ENCODE measurements around the gene GRID1.

The GRID1 gene

GRCh38 chr10:86162696-86163400, 203.7 kb downstream of the GRID1 start:
- no peak for DNase-seq

DNA sequence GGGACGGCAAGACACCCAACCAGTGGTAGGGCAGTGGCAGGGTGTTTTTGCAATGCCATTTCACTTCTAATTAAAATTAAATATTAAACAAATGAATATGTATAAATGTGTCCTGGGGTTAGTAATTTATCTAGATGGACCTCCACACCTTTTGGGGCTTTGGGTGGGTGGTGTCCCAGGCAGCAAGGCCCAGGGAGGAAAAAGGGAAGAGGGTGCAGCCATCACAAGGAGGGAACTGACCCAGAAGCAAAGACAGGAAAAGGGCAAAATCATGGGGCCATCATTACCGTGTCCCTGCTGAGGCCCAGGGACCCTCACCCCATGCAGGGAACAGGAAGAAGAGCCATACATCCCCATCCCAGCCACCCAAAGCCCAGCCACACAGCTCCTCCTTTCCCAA, 204.6 kb downstream of the GRID1 start:
- DNase-seq: no peak

DNA sequence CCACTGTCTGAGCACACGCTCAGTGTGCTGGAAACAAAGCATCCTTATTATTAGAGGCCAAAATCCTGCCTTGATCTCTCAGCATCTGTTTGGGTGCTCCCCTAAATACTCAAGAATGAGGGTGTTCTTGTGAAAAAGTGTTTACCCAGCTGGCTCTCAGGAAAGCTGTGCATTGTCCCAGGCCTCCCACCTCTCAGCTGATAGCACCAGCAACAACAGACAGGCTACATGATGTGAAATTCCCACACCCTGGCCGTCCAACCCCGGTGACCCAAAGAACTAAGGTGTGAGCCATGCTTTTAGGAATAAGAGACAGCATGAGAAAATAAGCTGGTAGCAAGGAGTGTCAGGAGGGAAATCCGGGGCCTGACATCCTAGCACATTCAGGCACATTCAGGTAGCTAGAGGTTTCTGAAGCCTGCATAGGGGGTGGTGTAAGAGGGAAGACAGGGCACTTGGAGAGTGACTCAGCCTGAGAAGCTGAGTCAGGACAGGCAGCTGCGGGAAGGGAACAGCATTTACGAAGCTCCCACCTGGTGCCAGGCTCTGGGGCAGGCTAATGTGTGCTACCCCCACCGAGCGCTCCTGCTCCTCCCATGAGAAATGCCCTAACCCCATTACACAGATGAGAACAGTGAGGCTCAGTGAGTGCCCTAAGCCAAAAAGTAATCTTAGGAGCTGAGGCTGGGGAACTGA, 205.6 kb downstream of the GRID1 start:
- no peak for DNase-seq

DNA sequence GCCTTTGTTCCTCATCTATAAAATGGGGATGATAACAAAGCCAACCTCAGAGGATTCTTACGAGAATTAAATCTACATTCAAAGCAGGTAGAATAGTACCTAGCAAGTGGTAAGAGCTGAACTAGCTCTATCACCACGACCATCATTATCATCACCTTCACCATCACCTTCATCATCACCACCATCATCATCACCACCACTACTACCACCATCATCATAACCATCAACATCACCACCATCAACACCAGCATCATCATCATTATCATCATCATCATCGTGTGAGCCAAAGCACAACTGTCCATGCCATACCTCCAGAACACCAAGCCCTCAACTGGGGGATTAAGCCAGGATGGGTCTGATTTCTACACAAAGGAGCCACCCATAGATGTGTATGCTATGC, 206.8 kb downstream of the GRID1 start:
- DNase-seq: no peak

DNA sequence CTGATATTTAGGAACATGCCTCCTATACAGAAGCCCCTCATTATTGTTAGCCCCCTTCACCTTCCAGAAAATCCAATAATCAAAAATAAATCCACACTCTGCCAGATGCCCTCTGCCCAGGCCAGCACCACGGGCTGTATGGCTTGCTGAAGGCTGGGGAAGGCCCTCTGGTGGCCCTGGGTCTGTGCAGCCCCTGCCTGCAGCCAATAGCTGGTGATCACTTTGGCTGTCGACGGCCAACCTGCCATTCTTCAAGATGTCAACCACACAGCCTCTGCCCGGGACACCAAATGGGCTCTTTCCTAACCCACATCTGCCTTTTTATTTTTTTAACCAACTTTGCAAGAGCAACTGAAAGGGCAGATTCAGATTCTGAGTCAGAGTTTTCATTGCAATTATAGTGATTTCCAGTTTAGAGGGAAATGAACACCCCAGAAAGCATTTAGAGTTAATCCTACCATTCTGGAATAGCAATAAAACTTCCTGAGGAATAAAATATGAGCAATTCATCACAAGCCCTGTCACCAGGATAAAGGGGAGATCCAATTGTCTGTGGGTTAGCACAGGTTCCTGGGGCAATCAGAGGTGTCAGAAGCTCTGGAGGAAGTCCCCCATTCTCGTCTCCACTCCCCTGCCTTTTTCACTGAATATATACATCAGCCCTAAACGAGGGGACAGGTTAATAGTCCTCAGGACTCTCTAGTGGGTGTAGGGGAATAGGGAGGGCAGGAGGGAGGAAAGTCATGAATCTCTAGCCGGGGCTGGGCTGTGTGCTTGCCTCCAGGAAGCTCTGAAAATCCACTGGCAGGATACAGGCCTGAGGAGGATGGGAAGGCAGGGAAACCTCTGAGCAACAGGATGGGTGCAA, 211.3 kb downstream of the GRID1 start:
- no peak for DNase-seq

- no peak for DNase-seq
Measured at GRCh38 chr10:86153751-86154150, 212.8 kb downstream of the GRID1 start.

DNA sequence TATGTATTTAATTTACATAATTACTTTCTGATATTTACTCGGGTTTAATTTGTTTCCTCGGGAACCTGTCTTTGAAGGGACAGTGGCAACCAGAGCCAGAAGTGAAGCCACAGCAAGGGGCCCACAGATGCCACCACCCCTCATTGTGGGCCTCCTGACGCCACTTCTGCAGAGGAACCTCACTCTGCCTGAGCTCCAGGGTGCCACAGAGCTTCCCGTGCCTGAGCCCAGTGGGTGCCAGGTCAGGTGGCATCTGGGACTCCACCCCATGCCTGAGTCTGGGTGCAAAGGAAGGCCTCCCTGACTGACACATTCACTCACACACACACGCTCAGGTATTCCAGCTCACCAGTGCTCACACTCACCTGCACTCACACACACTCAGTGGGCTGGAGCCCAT, 213.7 kb downstream of the GRID1 start:
- DNase-seq: no peak

DNA sequence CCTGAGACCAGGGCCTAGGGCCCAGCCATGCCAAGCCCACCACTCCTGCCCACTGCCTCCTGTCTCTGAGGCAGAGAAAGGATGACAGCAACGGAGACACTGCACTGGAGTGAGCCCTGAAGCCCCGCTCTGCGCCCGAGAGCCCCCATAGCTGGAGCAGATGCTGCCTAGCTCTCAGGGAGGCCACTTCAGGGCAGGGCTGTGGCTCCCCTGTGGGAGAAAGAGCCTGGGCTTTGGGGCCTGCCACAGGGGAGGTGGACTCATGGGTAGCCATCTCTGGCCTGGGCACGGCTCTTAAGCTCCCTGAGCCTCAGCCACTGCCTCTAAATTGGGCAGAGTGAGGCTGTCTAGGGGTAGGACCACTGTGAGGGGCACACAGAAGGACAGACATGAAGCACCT, 214.2 kb downstream of the GRID1 start:
- no peak for DNase-seq

- no peak for DNase-seq
Measured at GRCh38 chr10:86151613-86152012, 215.0 kb downstream of the GRID1 start.

DNA sequence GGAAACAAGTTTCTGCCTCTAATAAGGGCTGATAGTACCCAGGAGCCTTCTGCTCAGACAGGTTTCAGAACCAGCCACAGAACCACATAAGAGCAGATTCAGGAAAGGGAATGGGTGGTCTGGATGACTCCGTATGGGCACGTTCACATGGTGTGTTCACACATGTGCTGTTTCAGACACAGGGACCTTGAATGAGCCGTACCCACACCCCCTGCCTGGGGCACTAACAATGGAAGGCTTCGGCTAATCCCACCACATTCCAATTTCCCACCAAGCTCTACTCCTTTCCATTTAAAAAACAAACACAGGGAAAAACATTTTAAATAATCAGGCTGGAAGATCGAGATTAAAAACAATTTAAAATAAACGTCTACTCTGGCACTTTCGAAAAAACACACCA, 217.3 kb downstream of the GRID1 start:
- DNase-seq: no peak

- no peak for DNase-seq
Measured at GRCh38 chr10:86148117-86148516, 218.5 kb downstream of the GRID1 start.

- no peak for DNase-seq
Measured at GRCh38 chr10:86144301-86144700, 222.3 kb downstream of the GRID1 start.

GRCh38 chr10:86141896-86142295, 224.7 kb downstream of the GRID1 start:
- DNase-seq: no peak

DNA sequence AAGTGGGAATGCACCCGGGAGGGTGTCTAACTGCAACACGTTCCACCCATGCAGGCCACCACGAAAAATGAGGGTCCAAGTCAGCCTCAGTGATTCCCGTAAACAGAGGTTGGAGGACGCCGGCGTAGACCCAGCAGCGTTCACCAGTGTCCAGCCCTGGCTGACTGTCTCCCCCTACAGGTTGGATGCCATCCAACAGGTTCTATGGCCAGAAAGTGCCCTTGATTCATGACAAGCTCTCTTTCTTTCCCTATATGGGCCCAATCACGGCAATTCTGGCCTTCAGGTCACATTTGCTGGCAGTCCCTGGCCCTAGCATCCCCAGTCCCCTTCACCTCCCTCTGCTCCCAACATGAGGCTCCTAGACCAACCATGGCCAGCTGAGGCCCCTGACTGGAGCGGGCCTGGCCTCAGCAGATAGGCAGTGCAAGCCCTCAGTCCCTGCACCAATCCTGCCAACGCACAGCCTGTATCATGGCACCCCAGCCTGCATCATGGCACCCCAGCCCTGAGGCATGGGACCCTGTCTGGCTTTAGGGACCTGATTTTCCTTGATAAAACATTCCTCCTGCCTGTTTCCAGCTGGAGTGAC, 227.4 kb downstream of the GRID1 start:
- DNase-seq: no peak

GRCh38 chr10:86138551-86139065, 228.0 kb downstream of the GRID1 start:
- no peak for DNase-seq

DNA sequence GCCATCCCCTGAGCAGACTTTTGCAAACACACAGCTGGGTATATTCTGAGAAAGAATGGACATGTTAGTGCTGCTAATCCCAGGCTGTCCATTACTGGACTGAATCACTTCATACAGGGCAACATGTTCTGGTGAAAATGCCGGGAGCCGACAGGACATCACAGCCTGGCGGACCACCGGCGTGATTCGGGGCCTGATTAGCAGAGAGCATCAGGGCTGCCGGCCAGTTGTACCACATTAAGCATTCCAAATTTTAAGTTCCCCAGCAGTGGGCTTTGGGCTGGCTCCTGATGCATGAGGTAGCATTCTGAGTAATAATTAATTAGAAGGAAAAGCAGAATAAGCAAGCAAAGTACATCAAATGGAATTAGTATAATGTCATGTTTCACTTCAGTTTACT, 229.0 kb downstream of the GRID1 start:
- no peak for DNase-seq

GRCh38 chr10:86136934-86137333, 229.7 kb downstream of the GRID1 start:
- DNase-seq: no peak

DNA sequence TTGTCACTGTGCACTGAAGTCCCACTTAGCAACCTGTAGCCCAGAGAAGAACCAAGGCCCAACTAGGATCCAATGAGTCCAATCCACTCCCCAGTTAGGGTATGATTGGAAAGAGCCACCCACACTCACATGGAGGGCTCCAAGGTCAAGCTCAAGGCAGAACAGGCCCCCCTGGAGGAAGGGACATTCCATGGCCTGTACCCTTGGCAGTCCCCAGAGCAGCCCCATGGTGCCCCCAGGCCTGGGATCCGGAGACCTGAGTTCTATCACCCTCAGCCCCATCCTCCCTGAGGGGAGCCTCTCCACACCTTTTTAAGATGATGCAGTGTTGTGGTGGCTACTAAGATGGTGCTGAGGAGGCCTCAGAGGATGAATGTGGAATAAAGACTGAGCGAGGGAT, 231.4 kb downstream of the GRID1 start:
- DNase-seq: no peak

DNA sequence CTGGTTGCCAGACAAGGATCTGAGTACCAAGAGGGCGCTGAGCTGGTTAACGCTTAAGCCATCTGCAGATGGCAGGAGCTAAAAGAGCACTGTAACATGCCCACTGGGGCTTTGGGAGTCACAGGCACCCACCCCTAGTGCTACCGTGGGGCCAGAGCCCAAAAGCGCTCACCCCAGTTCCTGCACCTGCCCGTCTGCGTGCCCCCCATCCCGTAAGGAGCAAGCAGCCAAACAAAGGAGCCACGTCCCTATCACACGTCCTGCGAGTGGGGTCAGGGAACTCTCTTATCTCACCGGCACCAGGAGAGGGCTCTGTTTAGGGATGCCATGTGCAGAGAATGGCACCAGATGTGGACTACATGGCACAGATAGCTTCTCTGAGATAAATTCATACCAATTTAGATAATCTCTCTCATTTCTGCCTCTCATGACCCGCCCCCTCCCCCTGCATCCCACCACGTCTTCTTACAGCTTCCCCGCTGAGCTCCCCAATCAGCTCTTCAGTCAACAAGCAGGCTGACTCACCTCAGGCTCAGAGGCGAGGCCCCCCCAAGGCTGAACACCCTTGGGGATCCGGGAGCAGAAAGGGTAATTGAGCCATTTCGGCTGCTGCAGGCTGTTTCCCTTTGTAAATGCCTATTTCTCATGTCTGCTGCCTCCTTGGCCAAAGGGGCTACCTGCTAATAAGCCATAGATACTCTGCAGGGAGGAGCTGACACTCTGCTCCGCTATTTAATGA, 235.7 kb downstream of the GRID1 start:
- no peak for DNase-seq

GRCh38 chr10:86130041-86130440, 236.6 kb downstream of the GRID1 start:
- DNase-seq: no peak

DNA sequence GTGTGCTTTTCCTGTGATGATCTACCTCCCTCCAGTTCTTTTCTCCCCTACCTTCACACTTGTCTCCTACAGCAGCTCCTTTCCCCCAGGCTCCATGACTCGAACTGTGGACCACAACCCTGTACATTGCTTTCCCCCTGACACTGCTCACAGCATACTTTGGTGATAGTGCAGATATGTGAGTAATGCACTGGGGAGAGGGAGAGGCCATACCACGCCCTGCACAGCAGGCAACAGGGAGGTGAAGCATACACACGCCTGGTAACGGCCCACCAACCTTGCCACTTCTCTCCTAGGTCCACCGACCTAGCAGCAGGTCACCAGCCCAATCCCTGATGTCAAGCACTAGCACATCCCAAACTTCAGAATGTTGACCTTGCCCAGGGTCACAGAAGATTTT, 238.2 kb downstream of the GRID1 start:
- no peak for DNase-seq

DNA sequence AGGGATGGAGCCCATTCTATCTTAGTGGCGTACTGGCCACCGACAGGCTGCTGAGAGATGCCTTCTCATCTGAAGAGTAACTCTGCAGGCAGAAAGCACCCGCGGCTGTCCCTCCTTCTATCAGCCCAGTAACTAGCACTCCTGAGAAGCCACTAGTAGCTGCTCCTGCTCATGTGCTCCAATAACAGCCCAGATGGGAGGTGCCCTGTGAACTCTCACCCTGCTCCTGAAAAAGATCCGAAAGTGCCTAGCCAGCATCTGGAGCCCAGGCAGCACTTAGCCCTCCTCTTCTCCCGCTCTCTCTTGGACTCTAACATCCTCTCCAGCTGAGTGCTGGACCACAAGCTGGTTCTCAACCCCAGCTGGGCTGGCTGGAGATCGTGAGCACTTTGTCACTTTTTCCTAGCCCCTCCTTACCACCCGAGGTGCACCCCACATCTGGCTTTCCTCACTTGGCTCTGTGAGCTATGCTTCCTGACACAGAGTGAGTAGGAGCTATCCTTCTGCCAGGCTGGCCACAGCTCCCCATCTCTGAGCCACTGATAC, 239.2 kb downstream of the GRID1 start:
- DNase-seq: no peak

All from EL (cell line).